Upper lobe of left lung (tissue), 6 donors: ENCODE measurements around the gene FHL3. TPM values are rescaled to one million over a fixed set of nuclear protein-coding genes. Genes with fewer than 3 reads are reported as not detected.

Experiments
- ATAC-seq, 2 donors: fragments of 200-7000 bp; cut with Tn5 transposase; one replicate each; pipeline ENCODE4 v1.9.1; 2022; ENCODE audit warnings: mild to moderate bottlenecking in 2 of 2, moderate library complexity in 2 of 2; ENCODE audit not compliant: low FRiP score in 2 of 2
- DNase-seq, 2 donors: peaks; one replicate each; pipeline ENCODE4 v3.0.0-alpha.2; 2019 to 2020
- H3K27ac ChIP-seq, 4 donors: fragments of 200-600 bp; sonication (generic); one replicate each; pipeline ENCODE4 v1.5.1; 2016 to 2019
- H3K27me3 ChIP-seq, 4 donors: fragments of 200-600 bp; sonication (generic); one replicate each; pipeline ENCODE4 v1.5.1; 2017 to 2019
- H3K36me3 ChIP-seq, 4 donors: fragments of 200-600 bp; sonication (generic); one replicate each; pipeline ENCODE4 v1.5.1; 2016 to 2019
- H3K4me1 ChIP-seq, 4 donors: fragments of 200-600 bp; sonication (generic); one replicate each; pipeline ENCODE4 v1.5.1; 2018 to 2019
- H3K4me3 ChIP-seq, 4 donors: fragments of 200-600 bp; sonication (generic); one replicate each; pipeline ENCODE4 v1.5.1; 2017 to 2019; ENCODE audit warnings: mild to moderate bottlenecking in 2 of 4, moderate library complexity in 1 of 4
- H3K9me3 ChIP-seq, 4 donors: fragments of 200-600 bp; sonication (generic); one replicate each; pipeline ENCODE4 v1.5.1; 2018 to 2019
- CTCF ChIP-seq, 6 experiments: fragments of 450-650 bp in 4 of 6; fragments of 200-600 bp in 2 of 6; sonication (generic) in 2 of 6; IDR thresholded peaks; one replicate each; pipeline ENCODE4 v1.5.1; 2016 to 2019; ENCODE audit warnings: antibody characterized with exemption in 6 of 6
- EP300 ChIP-seq, 4 donors: sonication (generic); formaldehyde crosslinking; IDR thresholded peaks; one replicate each; pipeline ENCODE4 v1.5.1; 2017; ENCODE audit warnings: antibody characterized with exemption in 4 of 4, control low read depth in 2 of 4
- POLR2A ChIP-seq, 4 donors: fragments of 450-650 bp; IDR thresholded peaks; one replicate each; pipeline ENCODE4 v1.5.1; 2016 to 2017; ENCODE audit warnings: antibody characterized with exemption in 4 of 4, mild to moderate bottlenecking in 2 of 4
- POLR2AphosphoS5 ChIP-seq, 2 donors: sonication (generic); formaldehyde crosslinking; IDR thresholded peaks; one replicate each; pipeline ENCODE4 v1.5.1; 2017; ENCODE audit warnings: antibody characterized with exemption in 2 of 2
- WGBS, 2 donors: methylation state at CpG; one replicate each; pipeline ENCODE4 v1.1.5; 2017 to 2018; 5-methylcytosine and 5-hydroxymethylcytosine counted together
- total RNA-seq, 6 donors: library from RNA; depleted of rRNA in 4 of 6; stranded (reverse); fragments of >200 nt in 4 of 6; gene quantifications; one replicate each; pipeline versions ENCODE4 v1.1.0 to v1.2.1, GENCODE V29; 2016 to 2021
- donor health status: DM: no; HTN: no; CAD: no; lungs with moderate emphysema.
- donor health status: DM: no; HTN: yes; CAD: no; lungs with severe emphysema.

Gene FHL3
- total RNA-seq, 6 donors from 2014 or later, result 9.5 to 25.8 (median 18.6) TPM

GRCh38 chr1:38018864-38019343 lies 13.6 kb upstream of the FHL3 start:
- Histone ChIP-seq H3K27ac (no peak overlapping the region), H3K4me1 (peaks cover 20 to 25% (median 23%) of the 10 kb centered on the region in 4 donors), H3K27me3 (no peaks in the 10 kb centered on the region), H3K36me3 (peaks cover 29 to 82% (median 67%) of the 10 kb centered on the region in 4 donors), H3K4me3 (no peak overlapping the region), H3K9me3 (no peaks in the 10 kb centered on the region)
- ATAC-seq, result peak in 1 of 2 donors; percentile 47
- no peak for DNase-seq
- WGBS, 2 donors, result 66 to 75% methylated on average over 6 of the region's 6 CpGs
- peak in 3 of 6 experiments; percentile 20 to 49 (median 23) for TF ChIP-seq CTCF (IDR thresholded peaks at IDR 0.05)
- TF ChIP-seq POLR2A (IDR thresholded peaks at IDR 0.05), result no peak

- no peak for TF ChIP-seq EP300 (IDR thresholded peaks at IDR 0.05)
- no peak for TF ChIP-seq POLR2A (IDR thresholded peaks at IDR 0.05)
- TF ChIP-seq POLR2AphosphoS5 (IDR thresholded peaks at IDR 0.05), result no peak
- TF ChIP-seq CTCF (IDR thresholded peaks at IDR 0.05), result no peak
- no peak overlapping the region for H3K4me3 ChIP-seq
- DNase-seq (no peak), ATAC-seq (no peak)
- H3K27ac ChIP-seq, result peak overlapping the region in 3 of 4 donors; percentile 4 to 65 (median 48)
- H3K9me3 ChIP-seq, result no peaks in the 10 kb centered on the region
- WGBS, 2 donors, result 54 to 55% methylated on average over 6 of the region's 6 CpGs
- peaks cover 30 to 38% (median 32%) of the 10 kb centered on the region in 4 donors for H3K4me1 ChIP-seq
- peaks cover 10 to 54% (median 41%) of the 10 kb centered on the region in 4 donors for H3K36me3 ChIP-seq
- H3K27me3 ChIP-seq, result no peaks in the 10 kb centered on the region
Measured at GRCh38 chr1:38015978-38016725, 10.8 kb upstream of the FHL3 start.

GRCh38 chr1:38014724-38015424 lies 9.6 kb upstream of the FHL3 start:
- ATAC-seq, result no peak
- WGBS, 2 donors, result 80 to 82% methylated on average over 11 of the region's 11 CpGs
- Histone ChIP-seq H3K27ac (peak overlapping the region in 1 of 4 donors; percentile 48), H3K36me3 (peaks cover 7 to 41% (median 28%) of the 10 kb centered on the region in 4 donors), H3K9me3 (no peaks in the 10 kb centered on the region), H3K4me1 (peaks cover 30 to 38% (median 32%) of the 10 kb centered on the region in 4 donors), H3K27me3 (no peaks in the 10 kb centered on the region), H3K4me3 (no peak overlapping the region)
- no peak for DNase-seq
- no peak for TF ChIP-seq EP300 (IDR thresholded peaks at IDR 0.05)
- TF ChIP-seq POLR2A (IDR thresholded peaks at IDR 0.05), result no peak
- no peak for TF ChIP-seq CTCF (IDR thresholded peaks at IDR 0.05)
- TF ChIP-seq POLR2AphosphoS5 (IDR thresholded peaks at IDR 0.05), result no peak

GRCh38 chr1:38014171-38014570 lies 8.9 kb upstream of the FHL3 start:
- Histone ChIP-seq H3K4me1 (peaks cover 30 to 38% (median 32%) of the 10 kb centered on the region in 4 donors), H3K4me3 (peak overlapping the region in 1 of 4 donors; percentile 67), H3K36me3 (peaks cover 5 to 34% (median 21%) of the 10 kb centered on the region in 4 donors), H3K27me3 (no peaks in the 10 kb centered on the region), H3K27ac (no peak overlapping the region), H3K9me3 (no peaks in the 10 kb centered on the region)
- ATAC-seq (no peak), DNase-seq (no peak)
- TF ChIP-seq EP300 (IDR thresholded peaks at IDR 0.05) (no peak), POLR2AphosphoS5 (IDR thresholded peaks at IDR 0.05) (no peak), CTCF (IDR thresholded peaks at IDR 0.05) (no peak), POLR2A (IDR thresholded peaks at IDR 0.05) (no peak)
- WGBS, 2 donors, result 46 to 57% methylated on average over 4 of the region's 4 CpGs
